OCI-LY7 (cell line): ENCODE measurements around the gene WDFY2. TPM values are rescaled to one million over a fixed set of nuclear protein-coding genes. Genes with fewer than 3 reads are reported as not detected.

ENCODE experiments used
- BruUV-seq: library from RNA; stranded (reverse); fragments of 400-500 nt; replicated peaks from 2 replicates; lab custom pipeline; 2021; lab: Mats Ljungman, UMichigan
- CTCF ChIA-PET: fragments of 300-600 bp; sonication (Branson Sonifier 250); formaldehyde crosslinking; loops from one replicate; lab custom pipeline; 2022; ENCODE audit warnings: antibody characterized with exemption; ENCODE audit not compliant: unreplicated experiment; lab: Charles Lee
- POLR2A ChIA-PET: fragments of 300-600 bp; sonication (Branson Sonifier 250); formaldehyde crosslinking; loops from one replicate; lab custom pipeline; 2022; ENCODE audit warnings: antibody characterized with exemption; lab: Charles Lee
- DNase-seq: peaks from one replicate; pipeline ENCODE4 v3.0.0-alpha.2; 2015; ENCODE audit warnings: low spot score
- H2AFZ ChIP-seq: fragments of 200-600 bp; sonication (generic), shearing (Covaris generic); 2 replicates; pipeline ENCODE4 v1.6.1; 2014; ENCODE audit warnings: mild to moderate bottlenecking, antibody characterized with exemption, low read length, moderate library complexity
- H3K27ac ChIP-seq: fragments of 200-600 bp; sonication (generic); 2 replicates; pipeline ENCODE4 v1.5.1; 2014; ENCODE audit warnings: mixed run types, low read depth, mild to moderate bottlenecking, moderate library complexity, low read length, inconsistent platforms; ENCODE audit not compliant: poor library complexity, severe bottlenecking
- H3K36me3 ChIP-seq: fragments of 200-600 bp; sonication (generic); 2 replicates; pipeline ENCODE4 v1.6.1; 2014; ENCODE audit warnings: mild to moderate bottlenecking, antibody characterized with exemption, low read length, moderate library complexity, mixed read lengths; ENCODE audit not compliant: insufficient read depth
- H3K4me1 ChIP-seq: fragments of 200-600 bp; sonication (generic); 2 replicates; pipeline ENCODE4 v1.5.1; 2014; ENCODE audit warnings: mild to moderate bottlenecking, low read length; ENCODE audit not compliant: insufficient read depth, poor library complexity, severe bottlenecking
- H3K4me2 ChIP-seq: fragments of 200-600 bp; sonication (generic); 2 replicates; pipeline ENCODE4 v1.6.1; 2014; ENCODE audit warnings: mild to moderate bottlenecking, low read length
- H3K4me3 ChIP-seq: fragments of 200-600 bp; sonication (generic); 2 replicates; pipeline ENCODE4 v1.5.1; 2014; ENCODE audit warnings: mild to moderate bottlenecking, low read depth, low read length; ENCODE audit not compliant: poor library complexity, severe bottlenecking
- H3K79me2 ChIP-seq: fragments of 200-600 bp; sonication (generic); 2 replicates; pipeline ENCODE4 v1.6.1; 2016; ENCODE audit warnings: low read depth, mild to moderate bottlenecking, low read length, moderate library complexity, mixed read lengths; ENCODE audit not compliant: insufficient read depth
- H3K9me2 ChIP-seq: fragments of 200-600 bp; sonication (generic); 2 replicates; pipeline ENCODE4 v1.6.1; 2016; ENCODE audit warnings: mild to moderate bottlenecking, low read length, mixed read lengths; ENCODE audit not compliant: insufficient read depth
- H3K9me3 ChIP-seq: fragments of 200-600 bp; sonication (generic); 2 replicates; pipeline ENCODE4 v1.6.1; 2014; ENCODE audit warnings: mild to moderate bottlenecking, mixed run types, low read length, mixed read lengths
- H4K20me1 ChIP-seq: fragments of 200-600 bp; sonication (generic); 2 replicates; pipeline ENCODE4 v1.6.1; 2014; ENCODE audit warnings: mild to moderate bottlenecking, antibody characterized with exemption, low read length, moderate library complexity, mixed read lengths; ENCODE audit not compliant: insufficient read depth
- CTCF ChIP-seq: fragments of 200-600 bp; sonication (generic); conservative IDR thresholded peaks from 2 replicates; pipeline ENCODE4 v1.5.1; 2014; ENCODE audit warnings: mild to moderate bottlenecking, antibody characterized with exemption, low read length, moderate library complexity, mixed read lengths
- EZH2phosphoT487 ChIP-seq: fragments of 200-600 bp; sonication (generic); IDR thresholded peaks from 2 replicates; pipeline ENCODE4 v1.6.1; 2018; ENCODE audit warnings: low read depth, borderline replicate concordance, mild to moderate bottlenecking, mixed run types, antibody characterized with exemption, low read length, moderate library complexity, mixed read lengths
- intact Hi-C: fragments of 100-400 bp; cut with micrococcal nuclease; formaldehyde crosslinking; loops from one replicate; pipeline ENCODE4 v1.10.0; 2022; ENCODE audit not compliant: unreplicated experiment
- total RNA-seq, 2 experiments: library from RNA; depleted of rRNA in 1 of 2; stranded (reverse); fragments of >200 nt in 1 of 2; shearing (Covaris generic) in 1 of 2; gene quantifications; 2 replicates each; pipeline ENCODE4 v1.2.3, GENCODE V29; 2014 to 2022

Gene WDFY2
- total RNA-seq, 2 experiments from 2014 or later, result 6.4 to 18.1 TPM

DNA sequence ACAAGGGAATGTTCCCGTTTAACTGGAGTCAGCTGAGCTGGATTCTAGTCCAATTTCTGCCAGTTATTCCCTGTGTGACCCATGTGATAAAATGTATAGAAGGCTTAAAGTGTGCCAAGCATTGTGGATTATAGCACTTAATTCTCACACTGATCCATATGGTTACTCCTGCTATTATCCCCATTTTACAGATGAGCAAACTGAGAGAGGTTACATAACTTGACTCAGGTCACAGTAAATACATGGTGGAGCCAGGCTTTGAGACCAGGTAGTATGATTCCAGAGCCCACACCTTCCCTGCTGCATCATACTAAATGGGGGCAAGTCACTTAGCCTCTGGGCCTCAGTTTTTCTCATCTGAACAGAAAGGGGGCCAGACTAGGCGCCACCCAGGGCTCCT, 221.7 kb downstream of the WDFY2 start:
- H3K9me2 ChIP-seq, result no peaks in the 10 kb centered on the region
- POLR2A ChIA-PET, result interaction anchor here (0.9 to 2.2 kb wide), 6 partner anchors 15 to 352 kb away, joined by 3 to 14 read pairs (median 6); partner anchors contain the start of gene INTS6
- H3K4me1 ChIP-seq, result peaks cover 69% of the 10 kb centered on the region
- intact Hi-C loops, result loop anchor here (2.0 kb wide), 1 partner anchor 353 kb away; the partner anchor contains the start of gene INTS6
- no peak for TF ChIP-seq EZH2phosphoT487
- no peak for TF ChIP-seq CTCF
- H3K4me2 ChIP-seq, result peak overlapping the region; percentile 86
- no peak for DNase-seq
- BruUV-seq, result no TSS peak
- 0 out of 2 replicates have a peak, but pooled peaks cover 8% of the 10 kb centered on the region for H3K36me3 ChIP-seq
- H4K20me1 ChIP-seq, result no peaks in the 10 kb centered on the region
- peaks cover 10% of the 10 kb centered on the region; the same call in 1 of the 2 replicates for H3K79me2 ChIP-seq
- CTCF ChIA-PET, result no interaction called here
- peak overlapping the region; percentile 84 for H3K4me3 ChIP-seq
- no peaks in the 10 kb centered on the region for H3K9me3 ChIP-seq
- H2AFZ ChIP-seq, result no peak overlapping the region
- peak overlapping the region; percentile 9 for H3K27ac ChIP-seq

GRCh38 chr13:51806566-51806965, 222.3 kb downstream of the WDFY2 start:
- no TSS peak for BruUV-seq
- Histone ChIP-seq H3K4me1 (peaks cover 73% of the 10 kb centered on the region), H3K79me2 (peaks cover 10% of the 10 kb centered on the region; the same call in 1 of the 2 replicates), H2AFZ (no peak overlapping the region), H3K4me3 (no peak overlapping the region), H3K4me2 (peak overlapping the region; percentile 86; the same call in 1 of the 2 replicates), H3K27ac (peak overlapping the region; percentile 9), H3K9me3 (no peaks in the 10 kb centered on the region), H3K36me3 (0 out of 2 replicates have a peak, but pooled peaks cover 8% of the 10 kb centered on the region), H3K9me2 (no peaks in the 10 kb centered on the region), H4K20me1 (no peaks in the 10 kb centered on the region)
- DNase-seq, result peak; percentile 55
- POLR2A ChIA-PET, result interaction anchor here (0.9 to 2.2 kb wide), 5 partner anchors 12 to 353 kb away, joined by 3 to 14 read pairs (median 7); partner anchors contain the start of gene INTS6
- CTCF ChIA-PET, result no interaction called here
- no peak for TF ChIP-seq EZH2phosphoT487
- no peak for TF ChIP-seq CTCF
- intact Hi-C loops, result no loop called here

DNA sequence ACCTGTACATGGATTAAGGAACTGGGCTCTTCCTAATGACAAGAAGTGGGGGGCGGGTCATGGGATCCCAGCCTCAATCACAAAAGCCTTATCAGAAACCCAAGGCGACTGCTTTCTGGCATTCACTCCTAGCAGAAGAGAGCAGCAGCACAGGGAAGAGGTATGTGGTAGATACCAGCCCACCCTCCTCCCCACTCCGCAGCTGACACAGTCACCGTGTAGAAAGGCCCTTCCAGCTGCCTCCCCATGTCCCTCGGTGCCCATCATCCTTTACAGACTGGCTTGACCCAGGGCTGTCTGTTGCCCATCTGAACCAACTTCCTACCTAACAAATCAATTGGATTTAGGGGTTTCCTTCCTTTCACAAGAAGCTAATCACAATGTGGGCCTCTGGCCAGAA, 222.8 kb downstream of the WDFY2 start:
- no peaks in the 10 kb centered on the region for H3K9me3 ChIP-seq
- peaks cover 10% of the 10 kb centered on the region; the same call in 1 of the 2 replicates for H3K79me2 ChIP-seq
- BruUV-seq, result no TSS peak
- no peaks in the 10 kb centered on the region for H3K9me2 ChIP-seq
- H4K20me1 ChIP-seq, result no peaks in the 10 kb centered on the region
- ChIA-PET POLR2A (interaction anchor here (0.9 to 1.8 kb wide), 3 partner anchors 12 to 22 kb away, joined by 3 to 7 read pairs (median 6); no protein-coding TSS in a partner anchor), CTCF (no interaction called here)
- H3K4me1 ChIP-seq, result peaks cover 73% of the 10 kb centered on the region
- H3K4me2 ChIP-seq, result no peak overlapping the region
- intact Hi-C loops, result no loop called here
- no peak overlapping the region for H2AFZ ChIP-seq
- H3K4me3 ChIP-seq, result no peak overlapping the region
- TF ChIP-seq CTCF (no peak), EZH2phosphoT487 (no peak)
- DNase-seq, result no peak
- H3K36me3 ChIP-seq, result 0 out of 2 replicates have a peak, but pooled peaks cover 8% of the 10 kb centered on the region
- H3K27ac ChIP-seq, result no peak overlapping the region
